IMR-90 (cell line): Measurements from ENCODE around the gene ENOX2.

Experiments used
- CTCF ChIP-seq: conservative IDR thresholded peaks from 2 replicates; pipeline ENCODE4 v1.5.1; 2012; ENCODE audit warnings: mild to moderate bottlenecking, low read depth, low read length, improper control_type of control experiment
- ELK1 ChIP-seq: fragments of 150-350 bp; IDR thresholded peaks from 2 replicates; pipeline ENCODE4 v1.6.1; 2016; ENCODE audit warnings: low read depth, mild to moderate bottlenecking, low read length, moderate library complexity, borderline replicate concordance
- POLR2A ChIP-seq: IDR thresholded peaks from 2 replicates; pipeline ENCODE4 v1.6.1; 2012; ENCODE audit warnings: mild to moderate bottlenecking, low read depth, low read length
- RAD21 ChIP-seq: IDR thresholded peaks from 2 replicates; pipeline ENCODE4 v1.6.1; 2012; ENCODE audit warnings: low read length, improper control_type of control experiment

GRCh38 chrX:130902783-130903613 lies at the start of gene ENOX2:
- peak; percentile 85 for TF ChIP-seq POLR2A
- TF ChIP-seq CTCF: no peak
- TF ChIP-seq ELK1: no peak
- TF ChIP-seq RAD21: no peak
